H9 (cell line): Measurements from ENCODE around the gene LRRFIP2. TPM values are rescaled to one million over a fixed set of nuclear protein-coding genes. Genes with fewer than 3 reads are reported as not detected.

ENCODE experiments used
- DNase-seq: peaks from one replicate; pipeline ENCODE4 v3.0.0-alpha.2; 2017
- H2AFZ ChIP-seq: one replicate; pipeline ENCODE4 v1.6.1; 2013; ENCODE audit warnings: mild to moderate bottlenecking, low read length, control low read depth, moderate library complexity
- H2AK5ac ChIP-seq: 2 replicates; pipeline ENCODE4 v1.6.1; 2013; ENCODE audit warnings: low read length, control low read depth, mixed read lengths; ENCODE audit not compliant: insufficient read length
- H2BK120ac ChIP-seq: one replicate; pipeline ENCODE4 v1.6.1; 2013; ENCODE audit warnings: low read depth, mild to moderate bottlenecking, low read length, control low read depth, inconsistent platforms; ENCODE audit not compliant: poor library complexity, severe bottlenecking
- H2BK12ac ChIP-seq: 2 replicates; pipeline ENCODE4 v1.6.1; 2013; ENCODE audit warnings: low read length, control low read depth, mixed read lengths, low read depth; ENCODE audit not compliant: insufficient read length
- H2BK15ac ChIP-seq: 2 replicates; pipeline ENCODE4 v1.6.1; 2013; ENCODE audit warnings: low read depth, low read length, control low read depth
- H2BK20ac ChIP-seq: one replicate; pipeline ENCODE4 v1.6.1; 2013; ENCODE audit warnings: low read depth, mild to moderate bottlenecking, low read length, control low read depth, inconsistent platforms; ENCODE audit not compliant: poor library complexity, severe bottlenecking
- H2BK5ac ChIP-seq: 2 replicates; pipeline ENCODE4 v1.6.1; 2013; ENCODE audit warnings: low read length, control low read depth, mixed read lengths; ENCODE audit not compliant: insufficient read length
- H3K14ac ChIP-seq: 2 replicates; pipeline ENCODE4 v1.6.1; 2013; ENCODE audit warnings: low read length, control low read depth; ENCODE audit not compliant: insufficient read depth
- H3K18ac ChIP-seq: 2 replicates; pipeline ENCODE4 v1.6.1; 2013; ENCODE audit warnings: low read depth, mild to moderate bottlenecking, mixed read lengths, low read length, control low read depth; ENCODE audit not compliant: insufficient read length
- H3K23ac ChIP-seq: 2 replicates; pipeline ENCODE4 v1.6.1; 2013; ENCODE audit warnings: low read length, control low read depth, mixed read lengths, low read depth; ENCODE audit not compliant: insufficient read length
- H3K23me2 ChIP-seq: 2 replicates; pipeline ENCODE4 v1.6.1; 2013; ENCODE audit warnings: low read depth, mild to moderate bottlenecking, mixed read lengths, low read length, control low read depth; ENCODE audit not compliant: insufficient read length, poor library complexity, severe bottlenecking
- H3K27ac ChIP-seq: 2 replicates; pipeline ENCODE4 v1.5.1; 2013; ENCODE audit warnings: low read length, control low read depth, mixed read lengths, low read depth; ENCODE audit not compliant: insufficient read length
- H3K27me3 ChIP-seq: 2 replicates; pipeline ENCODE4 v1.6.1; 2013; ENCODE audit warnings: low read length, control low read depth, inconsistent platforms; ENCODE audit not compliant: insufficient read depth
- H3K4ac ChIP-seq: 2 replicates; pipeline ENCODE4 v1.6.1; 2013; ENCODE audit warnings: low read depth, mild to moderate bottlenecking, control low read depth, inconsistent platforms, low read length, moderate library complexity
- H3K4me1 ChIP-seq: 2 replicates; pipeline ENCODE4 v1.6.1; 2013; ENCODE audit warnings: low read length, control low read depth, inconsistent platforms; ENCODE audit not compliant: insufficient read depth
- H3K4me2 ChIP-seq: 2 replicates; pipeline ENCODE4 v1.6.1; 2013; ENCODE audit warnings: low read length, control low read depth, mixed read lengths; ENCODE audit not compliant: insufficient read length, insufficient read depth
- H3K56ac ChIP-seq: 2 replicates; pipeline ENCODE4 v1.6.1; 2013; ENCODE audit warnings: low read depth, mild to moderate bottlenecking, mixed read lengths, low read length, control low read depth; ENCODE audit not compliant: insufficient read length
- H3K79me1 ChIP-seq: 2 replicates; pipeline ENCODE4 v1.6.1; 2013; ENCODE audit warnings: low read depth, mild to moderate bottlenecking, moderate library complexity, low read length, control low read depth, inconsistent platforms; ENCODE audit not compliant: insufficient read depth, poor library complexity, severe bottlenecking
- H3K79me2 ChIP-seq: 2 replicates; pipeline ENCODE4 v1.6.1; 2013; ENCODE audit warnings: low read length, control low read depth, inconsistent platforms; ENCODE audit not compliant: insufficient read depth
- H3K9ac ChIP-seq: 2 replicates; pipeline ENCODE4 v1.6.1; 2013; ENCODE audit warnings: low read length, control low read depth, mixed read lengths; ENCODE audit not compliant: insufficient read length; ENCODE audit errors: extremely low read depth
- H3K9me3 ChIP-seq: one replicate; pipeline ENCODE4 v1.6.1; 2013; ENCODE audit warnings: low read depth, low read length, inconsistent platforms; ENCODE audit not compliant: control insufficient read depth
- H3T11ph ChIP-seq: one replicate; pipeline ENCODE4 v1.6.1; 2013; ENCODE audit warnings: mild to moderate bottlenecking, low read length, control low read depth, inconsistent platforms
- H4K20me1 ChIP-seq: one replicate; pipeline ENCODE4 v1.6.1; 2013; ENCODE audit not compliant: control insufficient read depth, insufficient read length, insufficient read depth
- H4K5ac ChIP-seq: 2 replicates; pipeline ENCODE4 v1.6.1; 2013; ENCODE audit warnings: low read depth, mild to moderate bottlenecking, mixed read lengths, low read length, control low read depth; ENCODE audit not compliant: insufficient read length
- H4K8ac ChIP-seq: replicated peaks from 2 replicates; pipeline ENCODE4 v1.6.1; 2013; ENCODE audit warnings: low read length, control low read depth, mixed read lengths, low read depth; ENCODE audit not compliant: insufficient read length
- H4K91ac ChIP-seq: 2 replicates; pipeline ENCODE4 v1.6.1; 2013; ENCODE audit warnings: low read depth, mild to moderate bottlenecking, moderate library complexity, mixed read lengths, low read length, control low read depth; ENCODE audit not compliant: insufficient read length
- H3K27ac Mint-ChIP-seq, 3 experiments: 2 replicates in 2 of 3; 3 replicates in 1 of 3; pipeline ENCODE4 v1.8.0; 2020 to 2021; ENCODE audit warnings: mixed read lengths in 3 of 3, mild to moderate bottlenecking in 1 of 3, moderate library complexity in 1 of 3
- H3K27me3 Mint-ChIP-seq: 2 replicates; pipeline ENCODE4 v1.8.0; 2021; ENCODE audit warnings: low read depth, mild to moderate bottlenecking, moderate library complexity, mixed read lengths
- H3K36me3 Mint-ChIP-seq, 3 experiments: 2 replicates in 2 of 3; 3 replicates in 1 of 3; pipeline ENCODE4 v1.8.0; 2020 to 2021; ENCODE audit warnings: low read depth in 3 of 3, mixed read lengths in 3 of 3; ENCODE audit not compliant: insufficient read depth in 1 of 3
- H3K4me1 Mint-ChIP-seq, 2 experiments: 2 replicates each; pipeline ENCODE4 v1.8.0; 2020; ENCODE audit warnings: mixed read lengths in 2 of 2
- H3K4me3 Mint-ChIP-seq, 2 experiments: 2 replicates in 1 of 2; 3 replicates in 1 of 2; pipeline ENCODE4 v1.8.0; 2020 to 2021; ENCODE audit warnings: mild to moderate bottlenecking in 2 of 2, mixed read lengths in 2 of 2, moderate library complexity in 1 of 2
- H3K9me3 Mint-ChIP-seq, 2 experiments: 2 replicates in 1 of 2; 3 replicates in 1 of 2; pipeline ENCODE4 v1.8.0; 2020; ENCODE audit warnings: mild to moderate bottlenecking in 2 of 2, mixed read lengths in 2 of 2, moderate library complexity in 1 of 2
- WGBS: extraction: QIAGEN DNeasy Blood & Tissue Kit; methylation state at CpG from one replicate; pipeline ENCODE4 v1.1.7; 2013; ENCODE audit warnings: missing lambda C conversion rate, low lambda C conversion rate, mixed read lengths; ENCODE audit not compliant: insufficient read length; ENCODE audit errors: extremely low coverage; 5-methylcytosine and 5-hydroxymethylcytosine counted together
- total RNA-seq: library from RNA; stranded (reverse); gene quantifications from 2 replicates; pipeline ENCODE4 v1.2.1, GENCODE V29; 2021
- TF ChIP-seq, protein P1 (sequence below): fragments of 200-600 bp; sonication (generic); conservative IDR thresholded peaks from 3 replicates; pipeline ENCODE4 v1.8.0; 2021; ENCODE audit warnings: antibody characterized with exemption, mild to moderate bottlenecking

LRRFIP2 gene
- total RNA-seq, 1 experiment from 2014 or later, result 30.7 TPM

DNA sequence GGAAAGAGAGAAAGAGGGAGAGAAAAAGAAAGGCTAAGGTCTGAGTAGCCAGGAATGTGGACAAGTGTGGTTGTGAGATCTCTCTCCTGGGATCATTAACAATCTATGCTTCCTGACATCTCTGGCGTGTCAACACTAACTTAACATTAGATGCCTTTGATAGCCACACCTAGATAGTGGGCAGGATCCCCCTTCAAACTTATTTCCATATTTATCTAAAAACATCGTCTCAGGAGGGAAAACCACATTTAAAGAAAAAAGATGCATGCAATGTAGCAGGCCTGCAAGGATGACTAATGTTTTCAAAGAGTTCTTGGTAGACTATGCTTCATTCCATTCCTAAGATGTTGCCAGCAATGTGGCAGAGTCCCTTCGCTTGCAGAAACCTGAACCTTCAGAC is 100.2 kb downstream of the LRRFIP2 start:
- Histone ChIP-seq H4K20me1 (no peaks in the 10 kb centered on the region), H3K4ac (no peak overlapping the region), H3K14ac (no peak overlapping the region), H3K4me1 (no peaks in the 10 kb centered on the region), H4K5ac (no peak overlapping the region), H3K79me2 (no peaks in the 10 kb centered on the region), H3K9ac (no peak overlapping the region), H3K23me2 (no peaks in the 10 kb centered on the region), H3T11ph (no peak overlapping the region), H2BK5ac (no peak overlapping the region), H3K27me3 (no peaks in the 10 kb centered on the region), H4K91ac (no peak overlapping the region), H2AK5ac (no peak overlapping the region), H2AFZ (no peak overlapping the region), H3K79me1 (peaks cover 2% of the 10 kb centered on the region), H2BK12ac (no peak overlapping the region), H2BK15ac (no peak overlapping the region), H3K23ac (no peak overlapping the region), H3K9me3 (no peaks in the 10 kb centered on the region), H3K27ac (no peak overlapping the region), H2BK120ac (no peak overlapping the region), H3K18ac (no peak overlapping the region), H3K56ac (no peak overlapping the region), H4K8ac (no peak overlapping the region), H2BK20ac (no peak overlapping the region), H3K4me2 (no peak overlapping the region)
- no peak for DNase-seq
- no peak overlapping the region for H3K4me3 Mint-ChIP-seq
- no peaks in the 10 kb centered on the region for H3K9me3 Mint-ChIP-seq
- peaks cover 5 to 17% (median 6%) of the 10 kb centered on the region in 3 experiments; a peak in 5 of 7 replicates for H3K36me3 Mint-ChIP-seq
- no CpG with 5 or more reads among the region's 3 CpGs for WGBS
- TF ChIP-seq, protein P1, sequence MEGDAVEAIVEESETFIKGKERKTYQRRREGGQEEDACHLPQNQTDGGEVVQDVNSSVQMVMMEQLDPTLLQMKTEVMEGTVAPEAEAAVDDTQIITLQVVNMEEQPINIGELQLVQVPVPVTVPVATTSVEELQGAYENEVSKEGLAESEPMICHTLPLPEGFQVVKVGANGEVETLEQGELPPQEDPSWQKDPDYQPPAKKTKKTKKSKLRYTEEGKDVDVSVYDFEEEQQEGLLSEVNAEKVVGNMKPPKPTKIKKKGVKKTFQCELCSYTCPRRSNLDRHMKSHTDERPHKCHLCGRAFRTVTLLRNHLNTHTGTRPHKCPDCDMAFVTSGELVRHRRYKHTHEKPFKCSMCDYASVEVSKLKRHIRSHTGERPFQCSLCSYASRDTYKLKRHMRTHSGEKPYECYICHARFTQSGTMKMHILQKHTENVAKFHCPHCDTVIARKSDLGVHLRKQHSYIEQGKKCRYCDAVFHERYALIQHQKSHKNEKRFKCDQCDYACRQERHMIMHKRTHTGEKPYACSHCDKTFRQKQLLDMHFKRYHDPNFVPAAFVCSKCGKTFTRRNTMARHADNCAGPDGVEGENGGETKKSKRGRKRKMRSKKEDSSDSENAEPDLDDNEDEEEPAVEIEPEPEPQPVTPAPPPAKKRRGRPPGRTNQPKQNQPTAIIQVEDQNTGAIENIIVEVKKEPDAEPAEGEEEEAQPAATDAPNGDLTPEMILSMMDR, result no peak
- H3K27me3 Mint-ChIP-seq, result no peaks in the 10 kb centered on the region
- H3K4me1 Mint-ChIP-seq, result no peaks in the 10 kb centered on the region
- H3K27ac Mint-ChIP-seq, result 0 out of 7 replicates have a peak overlapping the region, but pooled peaks of 1 of the 3 experiments have one; percentile 5
